ENCODE data around the gene SORL1.

Gene SORL1

GRCh38 chr11:121555121-121555520 lies 103.0 kb downstream of the SORL1 start:
- H3K36me3 ChIP-seq (ENCODE audit: control insufficient read depth, insufficient read depth, low read length): no peaks in the 10 kb centered on the region
- TF ChIP-seq, protein P1, sequence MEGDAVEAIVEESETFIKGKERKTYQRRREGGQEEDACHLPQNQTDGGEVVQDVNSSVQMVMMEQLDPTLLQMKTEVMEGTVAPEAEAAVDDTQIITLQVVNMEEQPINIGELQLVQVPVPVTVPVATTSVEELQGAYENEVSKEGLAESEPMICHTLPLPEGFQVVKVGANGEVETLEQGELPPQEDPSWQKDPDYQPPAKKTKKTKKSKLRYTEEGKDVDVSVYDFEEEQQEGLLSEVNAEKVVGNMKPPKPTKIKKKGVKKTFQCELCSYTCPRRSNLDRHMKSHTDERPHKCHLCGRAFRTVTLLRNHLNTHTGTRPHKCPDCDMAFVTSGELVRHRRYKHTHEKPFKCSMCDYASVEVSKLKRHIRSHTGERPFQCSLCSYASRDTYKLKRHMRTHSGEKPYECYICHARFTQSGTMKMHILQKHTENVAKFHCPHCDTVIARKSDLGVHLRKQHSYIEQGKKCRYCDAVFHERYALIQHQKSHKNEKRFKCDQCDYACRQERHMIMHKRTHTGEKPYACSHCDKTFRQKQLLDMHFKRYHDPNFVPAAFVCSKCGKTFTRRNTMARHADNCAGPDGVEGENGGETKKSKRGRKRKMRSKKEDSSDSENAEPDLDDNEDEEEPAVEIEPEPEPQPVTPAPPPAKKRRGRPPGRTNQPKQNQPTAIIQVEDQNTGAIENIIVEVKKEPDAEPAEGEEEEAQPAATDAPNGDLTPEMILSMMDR (IDR thresholded peaks at IDR 0.05): no peak

GRCh38 chr11:121556937-121557336 lies 104.8 kb downstream of the SORL1 start:
- no peak overlapping the region for H2AFZ ChIP-seq
- H3K9ac ChIP-seq: no peak overlapping the region

More at GRCh38 chr11:121555121-121555520, 103.0 kb downstream of the SORL1 start:
- no peaks in the 10 kb centered on the region for H3K4me1 ChIP-seq
- no peaks in the 10 kb centered on the region for H3K9me3 ChIP-seq (ENCODE audit: control insufficient read depth, low read length)
- H3K27ac ChIP-seq: no peak overlapping the region
- no peak overlapping the region for H3K4me2 ChIP-seq (ENCODE audit: low read length)
- H3K27me3 ChIP-seq (ENCODE audit: control insufficient read depth, insufficient read depth, low read length): no peaks in the 10 kb centered on the region
- H2AFZ ChIP-seq: no peak overlapping the region
- H3K9ac ChIP-seq: no peak overlapping the region
- no peak overlapping the region for H3K4me3 ChIP-seq (ENCODE audit: low read depth, low read length)
- H3K79me2 ChIP-seq: no peaks in the 10 kb centered on the region

GRCh38 chr11:121557348-121557747 lies 105.2 kb downstream of the SORL1 start:
- Histone ChIP-seq H3K27ac (no peak overlapping the region), H3K36me3 (ENCODE audit: control insufficient read depth, insufficient read depth, low read length) (no peaks in the 10 kb centered on the region), H3K4me3 (ENCODE audit: low read depth, low read length) (no peak overlapping the region), H2AFZ (no peak overlapping the region), H3K27me3 (ENCODE audit: control insufficient read depth, insufficient read depth, low read length) (no peaks in the 10 kb centered on the region), H3K4me1 (no peaks in the 10 kb centered on the region), H3K4me2 (ENCODE audit: low read length) (no peak overlapping the region), H3K9ac (no peak overlapping the region), H3K79me2 (no peaks in the 10 kb centered on the region), H3K9me3 (ENCODE audit: control insufficient read depth, low read length) (no peaks in the 10 kb centered on the region)
- TF ChIP-seq, protein P1 (IDR thresholded peaks at IDR 0.05): no peak

More at GRCh38 chr11:121556937-121557336, 104.8 kb downstream of the SORL1 start:
- H3K79me2 ChIP-seq: no peaks in the 10 kb centered on the region
- no peaks in the 10 kb centered on the region for H3K27me3 ChIP-seq (ENCODE audit: control insufficient read depth, insufficient read depth, low read length)
- no peak overlapping the region for H3K4me2 ChIP-seq (ENCODE audit: low read length)
- no peaks in the 10 kb centered on the region for H3K4me1 ChIP-seq
- no peaks in the 10 kb centered on the region for H3K9me3 ChIP-seq (ENCODE audit: control insufficient read depth, low read length)
- H3K27ac ChIP-seq: no peak overlapping the region
- H3K4me3 ChIP-seq (ENCODE audit: low read depth, low read length): no peak overlapping the region
- TF ChIP-seq, protein P1 (IDR thresholded peaks at IDR 0.05): no peak
- H3K36me3 ChIP-seq (ENCODE audit: control insufficient read depth, insufficient read depth, low read length): no peaks in the 10 kb centered on the region

DNA sequence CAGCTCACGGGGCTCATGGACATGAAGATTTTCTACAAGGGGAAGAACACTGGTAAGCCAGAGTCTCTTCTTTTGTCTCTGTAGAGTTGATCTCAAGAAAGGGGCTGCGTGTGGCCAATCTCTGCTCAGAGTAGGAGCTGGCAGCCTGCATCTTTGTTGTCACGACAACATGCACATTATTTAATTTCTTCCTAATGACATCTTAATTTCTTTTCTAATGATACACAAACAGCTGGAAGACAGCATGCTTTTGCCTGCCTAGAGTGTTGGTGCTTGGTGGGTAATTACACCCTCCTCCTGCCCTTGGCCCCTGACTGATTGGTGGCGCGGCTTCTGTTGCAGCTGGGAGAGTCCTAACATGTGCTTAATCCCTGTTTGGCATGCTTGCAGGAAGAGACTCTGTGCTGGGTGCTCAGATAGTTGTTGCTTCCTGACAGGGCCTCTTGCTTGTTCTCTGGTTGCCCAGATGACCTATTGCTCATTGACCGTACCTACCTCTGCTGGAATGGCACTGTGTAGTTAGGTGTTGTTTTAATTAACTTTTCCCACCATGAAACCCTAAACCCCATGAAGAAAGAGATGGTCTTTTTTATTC lies 107.6 kb downstream of the SORL1 start:
- Histone ChIP-seq H3K4me3 (ENCODE audit: low read depth, low read length) (no peak overlapping the region), H3K9ac (no peak overlapping the region), H3K27me3 (ENCODE audit: control insufficient read depth, insufficient read depth, low read length) (no peaks in the 10 kb centered on the region), H2AFZ (no peak overlapping the region), H3K9me3 (ENCODE audit: control insufficient read depth, low read length) (no peaks in the 10 kb centered on the region), H3K4me1 (no peaks in the 10 kb centered on the region), H3K27ac (no peak overlapping the region), H3K79me2 (no peaks in the 10 kb centered on the region), H3K36me3 (ENCODE audit: control insufficient read depth, insufficient read depth, low read length) (no peaks in the 10 kb centered on the region), H3K4me2 (ENCODE audit: low read length) (no peak overlapping the region)
- TF ChIP-seq, protein P1 (IDR thresholded peaks at IDR 0.05): no peak

- Histone ChIP-seq H3K27me3 (ENCODE audit: control insufficient read depth, insufficient read depth, low read length) (no peaks in the 10 kb centered on the region), H3K27ac (no peak overlapping the region), H3K4me3 (ENCODE audit: low read depth, low read length) (no peak overlapping the region), H3K9ac (no peak overlapping the region), H3K4me1 (no peaks in the 10 kb centered on the region), H3K9me3 (ENCODE audit: control insufficient read depth, low read length) (no peaks in the 10 kb centered on the region), H3K4me2 (ENCODE audit: low read length) (no peak overlapping the region), H2AFZ (no peak overlapping the region), H3K36me3 (ENCODE audit: control insufficient read depth, insufficient read depth, low read length) (no peaks in the 10 kb centered on the region), H3K79me2 (no peaks in the 10 kb centered on the region)
- TF ChIP-seq, protein P1 (IDR thresholded peaks at IDR 0.05): no peak
Observed at GRCh38 chr11:121560236-121560635, 108.1 kb downstream of the SORL1 start.
